CD4-positive, alpha-beta T cell treated with Interleukin-15 for 1 hour (primary cell): ENCODE data around the gene TMEM53.
A peak's percentile ranks its signal among the peaks of the same experiment; 100 is the strongest.
"Not testable (repeated sequence)": the region's sequence is repeated elsewhere in the genome, so short reads cannot be mapped to it uniquely, and the experiment has no call there.

ENCODE experiments used
- DNase-seq: peaks from one replicate; pipeline ENCODE4 v3.0.0-alpha.2; 2020

The TMEM53 gene

DNA sequence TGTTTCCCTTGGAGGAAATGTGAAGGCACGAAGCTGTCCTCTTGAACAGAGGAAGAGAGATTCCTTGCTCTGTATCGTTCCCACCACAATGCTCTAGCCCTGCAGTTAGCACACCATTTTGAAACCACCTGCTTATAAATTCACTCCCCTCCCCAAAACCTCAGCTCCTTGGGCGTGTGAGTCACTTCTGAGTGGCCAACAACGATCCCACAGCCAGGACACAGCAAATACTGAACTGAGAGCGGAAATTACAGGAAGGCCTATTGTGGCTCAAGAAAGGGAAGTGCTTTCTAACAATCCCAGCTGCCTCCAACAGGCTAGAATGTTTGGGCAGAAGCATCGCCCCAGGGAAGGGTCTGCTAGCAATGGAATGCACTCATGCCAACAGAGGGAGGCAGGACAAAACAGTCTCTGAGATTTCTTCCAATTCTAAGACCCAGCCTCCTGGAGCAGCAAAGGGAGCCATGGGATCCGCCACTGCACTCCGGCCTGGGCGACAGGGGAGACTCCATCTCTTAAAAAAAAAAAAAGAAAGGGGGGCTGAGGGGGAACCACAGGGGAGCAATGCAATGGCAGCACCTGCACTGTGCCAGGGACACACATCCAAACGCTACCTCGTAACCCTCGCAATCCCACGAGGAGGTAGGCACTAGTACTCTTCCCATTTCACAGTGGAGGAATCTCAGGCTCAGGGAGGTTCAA, 1.9 kb downstream of the TMEM53 start:
- DNase-seq: peak; percentile 65

- no peak for DNase-seq
These were observed 3.3 kb downstream of the TMEM53 start for GRCh38 chr1:44670751-44671640.

DNA sequence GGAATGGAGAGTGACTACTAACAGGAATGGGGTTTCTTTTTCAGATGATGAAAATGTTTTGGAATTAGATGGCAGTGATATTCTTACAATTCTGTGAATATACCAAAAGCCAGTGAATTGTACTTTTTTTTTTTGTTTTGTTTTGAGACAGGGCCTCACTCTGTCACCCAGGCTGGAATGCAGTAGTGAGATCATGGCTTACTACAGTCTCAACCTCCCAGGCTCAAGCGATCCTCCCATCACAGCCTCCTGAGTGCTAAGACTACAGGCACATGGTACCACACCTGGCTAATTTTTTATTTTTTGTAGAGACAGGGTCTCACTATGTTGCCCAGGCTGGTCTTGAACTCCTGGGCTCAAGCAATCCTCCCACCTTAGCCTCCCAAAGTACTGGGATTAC, 7.6 kb downstream of the TMEM53 start:
- not testable (repeated sequence) for DNase-seq

DNA sequence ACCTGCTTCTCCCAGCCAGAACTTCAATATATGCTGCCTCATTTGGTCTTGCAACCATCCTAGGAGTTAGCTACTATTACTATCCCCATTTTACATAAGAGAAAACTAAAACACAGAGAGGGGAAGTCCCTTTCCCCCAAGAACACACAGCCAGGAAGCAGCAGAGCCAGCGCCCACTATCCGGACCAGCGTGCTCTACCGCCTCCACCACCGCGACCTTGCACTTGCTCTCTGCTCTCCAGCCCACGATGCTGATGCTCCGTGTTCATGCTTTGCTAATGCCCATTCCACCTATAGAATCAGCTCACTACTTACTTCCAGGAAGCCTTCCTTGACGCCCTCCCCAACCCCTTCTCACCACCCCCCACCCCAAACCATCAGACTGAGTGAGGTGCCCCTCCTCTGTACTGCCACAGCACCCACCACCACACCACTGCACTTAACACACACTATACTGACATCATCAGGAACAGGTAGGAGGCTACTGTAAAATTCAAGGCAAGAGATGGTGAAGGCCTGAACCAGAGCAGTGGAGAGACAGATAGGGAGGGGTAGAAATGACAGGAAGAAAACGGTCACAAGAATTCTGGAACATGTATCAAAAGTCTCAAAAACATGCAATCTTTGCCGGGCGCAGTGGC, 9.4 kb downstream of the TMEM53 start:
- no peak for DNase-seq

DNA sequence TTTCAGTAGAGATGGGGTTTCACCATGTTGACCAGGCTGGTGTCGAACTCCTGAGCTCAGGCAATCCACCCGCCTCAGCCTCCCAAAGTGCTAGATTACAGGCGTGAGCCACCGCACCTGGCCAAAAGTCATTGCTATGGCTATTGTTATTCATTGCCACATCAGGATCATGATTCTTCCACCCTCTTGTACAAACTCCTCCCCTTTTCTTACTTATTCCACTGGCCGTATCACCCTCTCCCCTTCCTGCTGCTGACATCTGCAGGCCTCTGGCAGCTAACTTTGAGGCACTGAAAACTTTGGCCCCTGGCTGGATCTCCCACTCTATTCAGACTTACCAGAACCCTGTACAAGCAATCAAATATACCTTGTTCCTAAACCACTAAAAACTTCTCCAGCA, 10.9 kb downstream of the TMEM53 start:
- no peak for DNase-seq

DNA sequence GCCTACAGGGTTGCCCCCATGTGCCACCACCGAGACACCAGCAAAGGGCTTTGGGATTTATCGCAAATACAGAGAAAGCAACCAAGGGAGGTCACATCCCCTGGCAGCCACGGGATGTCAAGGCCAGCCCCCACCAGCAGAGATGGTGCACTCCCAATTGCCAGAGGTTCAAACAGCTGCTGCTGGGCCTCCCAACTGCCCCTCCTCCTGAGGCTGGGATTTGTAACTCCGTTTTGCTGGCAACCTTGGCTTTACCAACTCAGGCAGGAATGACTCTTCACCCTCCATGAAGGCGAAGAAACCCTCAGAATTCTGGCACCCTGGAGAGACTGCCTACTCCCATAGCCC, 11.6 kb downstream of the TMEM53 start:
- DNase-seq: no peak

DNA sequence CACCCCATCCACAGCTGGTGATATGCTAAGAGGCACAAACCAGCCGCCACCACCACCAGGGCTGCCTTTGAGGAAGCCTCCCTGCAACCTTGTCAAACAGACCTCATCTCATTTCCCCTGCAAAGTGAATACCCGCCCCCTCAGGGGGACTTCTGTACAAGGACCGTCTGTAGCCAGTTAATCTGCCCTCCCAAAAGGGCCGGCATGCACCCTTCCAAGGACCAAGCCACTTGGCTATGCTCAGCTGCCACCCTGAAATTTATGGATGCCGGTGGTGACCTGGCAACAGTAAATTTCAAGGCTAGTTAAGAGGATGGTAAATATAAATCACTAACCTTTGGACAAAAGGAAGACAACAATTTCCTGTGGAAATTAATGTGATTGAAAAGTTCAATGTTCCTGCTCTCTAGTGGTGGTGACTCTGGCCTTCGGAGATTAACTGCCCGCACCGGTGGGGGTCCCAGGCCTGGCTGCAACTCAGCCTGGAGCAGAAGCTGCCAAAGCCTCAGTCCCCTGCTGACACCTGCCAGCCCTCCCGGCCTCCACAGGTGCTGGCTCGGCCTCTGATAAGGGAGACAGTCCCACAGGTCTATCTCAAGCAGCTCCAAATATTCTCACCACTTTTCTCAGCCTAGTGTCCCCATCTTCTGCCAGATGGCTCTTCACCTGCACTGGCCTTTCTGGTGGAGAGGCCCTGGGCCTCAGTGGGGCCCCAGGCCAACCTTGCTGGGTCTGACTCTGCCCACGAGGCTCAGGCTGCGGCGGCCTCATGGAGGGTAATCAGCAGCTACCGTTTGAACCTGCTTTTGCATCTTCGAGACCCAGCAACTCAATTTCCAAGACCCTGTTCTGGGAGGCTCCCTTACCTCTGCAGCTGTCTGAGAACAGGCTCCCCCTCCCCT, 12.2 kb downstream of the TMEM53 start:
- DNase-seq: no peak

DNA sequence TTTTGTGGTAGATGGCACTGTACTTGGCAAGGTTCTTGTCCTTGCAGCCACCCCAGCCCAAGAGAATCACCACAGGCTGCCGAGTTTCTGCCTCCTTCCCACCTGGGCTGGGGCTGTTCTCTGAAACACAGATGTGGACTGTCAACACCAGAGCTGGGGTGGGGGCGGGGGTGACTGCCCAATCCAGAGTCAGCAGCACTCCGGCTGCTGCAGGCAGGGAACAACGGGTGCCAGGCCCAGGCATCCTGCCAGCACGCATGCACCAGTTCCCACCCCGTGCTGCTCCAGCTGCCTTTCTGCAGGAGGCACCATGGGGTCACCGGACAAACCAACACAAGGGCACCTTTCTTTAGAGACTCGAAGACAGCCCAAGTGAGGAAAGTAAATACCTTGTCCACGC, 14.1 kb downstream of the TMEM53 start:
- no peak for DNase-seq

GRCh38 chr1:44659566-44659965, 14.7 kb downstream of the TMEM53 start:
- DNase-seq: no peak

- DNase-seq: no peak
These were observed 18.7 kb downstream of the TMEM53 start for GRCh38 chr1:44655609-44656008.

- no peak for DNase-seq
These were observed 19.6 kb downstream of the TMEM53 start for GRCh38 chr1:44654621-44655187.

DNA sequence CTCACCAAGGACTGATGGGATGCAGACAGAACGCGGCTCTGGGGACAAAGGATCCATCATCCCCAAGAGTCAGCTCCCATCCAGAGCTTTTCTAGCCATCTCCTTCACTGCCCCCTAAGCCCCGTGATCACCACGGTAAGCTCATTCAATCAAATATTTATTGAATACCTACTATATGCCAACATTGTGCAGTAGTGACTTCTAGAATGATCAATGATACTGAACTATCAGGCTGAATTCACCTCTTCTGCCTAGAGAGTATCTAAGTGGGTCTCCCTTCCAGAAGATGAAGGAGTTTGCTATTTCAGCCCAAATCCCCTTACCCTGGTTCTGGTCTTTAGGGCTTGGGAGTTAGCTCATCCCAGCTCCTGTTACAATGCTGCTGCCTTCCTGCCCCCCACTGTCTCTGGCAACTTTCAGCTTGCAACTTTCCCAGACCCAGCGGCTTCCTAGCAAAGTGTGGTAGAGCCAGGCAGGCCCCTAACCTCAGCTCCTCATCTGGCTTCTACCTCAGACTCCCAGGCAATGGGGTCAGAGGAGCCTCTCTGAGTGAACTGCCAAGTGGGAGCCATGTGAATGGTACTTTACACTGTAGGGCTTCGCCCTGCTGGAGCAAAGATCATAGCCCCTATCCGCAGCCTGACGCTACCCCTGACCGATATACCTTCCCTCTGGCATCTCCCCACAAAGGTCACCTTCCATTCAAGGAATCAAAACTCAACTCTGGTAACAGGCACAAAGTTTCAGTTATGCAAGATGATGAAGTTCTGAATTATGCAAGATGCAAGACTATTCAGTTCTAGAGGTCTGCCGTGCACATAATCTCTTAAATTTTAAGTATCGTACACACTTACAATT, 20.9 kb downstream of the TMEM53 start:
- DNase-seq: no peak

GRCh38 chr1:44652445-44653106, 21.7 kb downstream of the TMEM53 start:
- DNase-seq: peak; percentile 65

DNA sequence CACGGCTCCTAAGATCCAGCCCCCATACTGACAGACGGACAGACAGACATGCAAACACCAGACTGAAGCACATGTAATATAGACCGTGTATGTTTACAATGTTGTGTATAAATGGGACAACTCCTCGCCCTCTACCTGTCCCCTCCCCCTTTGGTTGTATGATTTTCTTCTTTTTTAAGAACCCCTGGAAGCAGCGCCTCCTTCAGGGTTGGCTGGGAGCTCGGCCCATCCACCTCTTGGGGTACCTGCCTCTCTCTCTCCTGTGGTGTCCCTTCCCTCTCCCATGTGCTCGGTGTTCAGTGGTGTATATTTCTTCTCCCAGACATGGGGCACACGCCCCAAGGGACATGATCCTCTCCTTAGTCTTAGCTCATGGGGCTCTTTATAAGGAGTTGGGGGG, 23.2 kb downstream of the TMEM53 start:
- DNase-seq: no peak

DNA sequence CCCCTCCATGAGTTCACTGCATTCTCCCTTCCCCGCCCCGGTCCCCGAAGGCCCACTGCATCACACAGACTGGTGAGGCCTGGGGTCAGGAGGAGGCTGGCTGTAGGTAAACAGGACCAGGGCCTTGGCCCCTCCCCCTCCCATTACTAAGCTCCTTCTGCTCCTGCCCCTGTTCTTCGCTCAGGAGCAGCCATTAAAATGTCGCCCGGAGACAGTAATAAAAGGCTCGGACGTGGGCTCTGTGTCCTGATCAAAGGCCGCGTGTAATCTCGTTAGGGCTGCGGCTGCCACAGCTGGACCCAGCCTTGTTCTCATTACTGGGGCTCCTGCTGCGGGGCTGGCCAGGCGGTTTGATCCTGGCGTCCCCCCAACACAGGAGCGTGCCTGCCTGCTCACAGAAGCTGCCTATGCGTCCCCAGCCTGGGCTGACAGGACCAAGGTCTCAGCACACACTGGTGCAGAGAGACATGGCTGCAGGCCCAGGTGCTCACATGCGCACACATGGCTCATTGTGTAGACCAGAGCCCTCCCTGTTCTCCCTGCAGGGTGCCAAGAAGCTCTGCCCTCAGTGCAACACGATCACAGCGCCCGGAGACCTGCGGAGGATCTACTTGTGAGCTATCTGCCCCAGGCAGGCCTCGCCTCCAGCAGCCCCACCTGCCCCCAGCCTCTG, 24.0 kb downstream of the TMEM53 start:
- no peak for DNase-seq

GRCh38 chr1:44649788-44650158, 24.5 kb downstream of the TMEM53 start:
- no peak for DNase-seq

DNA sequence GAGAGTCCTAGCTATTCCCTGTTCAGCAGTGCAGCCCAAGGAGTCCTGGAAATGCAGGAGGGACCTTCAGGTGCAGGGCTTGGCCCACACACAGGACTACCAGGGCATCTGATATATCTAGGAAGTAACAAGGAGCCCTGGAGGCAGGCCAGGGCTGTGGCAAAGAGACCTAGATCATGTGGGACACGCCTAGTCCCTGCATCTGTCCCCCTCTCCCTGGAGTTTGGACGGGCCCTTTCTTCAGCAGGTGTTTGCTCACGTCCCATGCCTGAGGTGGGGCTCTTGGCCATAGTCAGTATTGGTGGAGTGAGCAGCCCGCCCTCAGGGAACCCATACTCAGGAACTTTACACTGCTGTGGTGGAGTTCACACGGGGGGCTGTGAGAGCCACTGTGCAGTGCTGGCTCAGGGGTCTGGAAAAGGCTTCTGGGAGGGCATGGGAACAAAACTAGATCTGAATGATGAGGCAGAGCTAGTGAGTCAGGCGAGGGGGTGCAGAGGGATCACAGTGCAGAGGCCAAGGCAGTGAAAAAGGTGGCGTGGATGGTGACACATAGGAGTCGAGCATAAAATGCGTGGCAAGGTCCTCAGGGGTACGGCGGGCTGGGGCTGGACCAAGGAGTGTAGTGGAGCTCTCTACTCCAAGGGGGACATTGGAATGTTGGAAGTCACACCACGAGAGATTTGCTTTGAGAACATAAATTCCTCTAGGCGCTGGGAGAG, 25.6 kb downstream of the TMEM53 start:
- DNase-seq: no peak

- DNase-seq: no peak
These were observed 26.4 kb downstream of the TMEM53 start for GRCh38 chr1:44647896-44648295.

DNA sequence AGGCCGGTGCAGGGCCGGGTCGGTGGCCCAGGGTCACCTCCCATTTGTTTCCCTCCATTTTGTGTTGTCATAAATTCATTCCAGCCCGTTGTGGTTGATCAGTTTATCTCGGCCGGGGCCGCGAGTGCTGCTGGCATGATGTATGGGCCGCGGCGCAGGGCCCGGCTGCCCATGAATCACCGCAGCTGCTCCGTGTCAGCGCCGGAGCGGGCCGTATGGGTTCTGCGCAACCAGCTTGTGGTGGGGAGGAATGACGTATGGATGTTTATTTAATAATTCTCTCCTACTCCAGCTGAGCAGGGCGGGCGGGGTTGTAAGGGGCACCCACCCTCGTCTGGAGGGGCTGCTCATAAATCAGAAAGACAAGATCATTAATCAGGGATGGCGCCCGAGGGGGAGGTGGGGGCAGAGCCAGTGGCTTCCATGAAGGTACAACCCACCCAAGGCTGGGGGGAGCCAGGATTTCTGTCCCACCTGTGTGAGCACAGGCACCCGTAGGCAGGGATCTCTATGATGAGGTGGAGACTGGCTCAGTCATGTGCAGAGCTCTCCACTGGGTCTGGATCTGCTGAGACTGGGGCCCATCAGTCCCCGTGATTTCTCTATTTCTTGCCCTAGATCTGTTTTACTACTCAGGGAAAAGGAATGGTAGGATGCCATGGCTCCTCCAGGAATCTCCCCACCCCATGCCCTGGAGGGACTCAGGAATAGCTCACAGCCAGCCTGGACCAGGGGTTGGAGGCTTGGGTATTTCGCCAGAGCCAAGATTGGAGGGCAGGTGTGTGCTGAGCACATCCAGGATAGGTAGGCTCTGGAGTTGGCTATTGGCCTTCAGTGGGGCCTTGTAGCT, 27.8 kb downstream of the TMEM53 start:
- no peak for DNase-seq
